ENCODE results near the gene TMEM63A.

- no peak for TF ChIP-seq CTCF (optimal IDR thresholded peaks at IDR 0.05 in 1 of 3, IDR thresholded peaks at IDR 0.05 in 1 of 3, conservative IDR thresholded peaks at IDR 0.05 in 1 of 3; ENCODE audit: extremely low read depth in 1 of 3, insufficient read depth in 2 of 3, low read length in 3 of 3)
- no peak for TF ChIP-seq EZH2 (IDR thresholded peaks at IDR 0.05; ENCODE audit: low read length)
These were observed 46.3 kb upstream of the TMEM63A start for GRCh38 chr1:225928186-225929175.

Measured in keratinocyte (primary cell).